HG03571 (cell line): ENCODE data around the gene LRRC4C.

Experiments
- ATAC-seq: cut with Tn5 transposase; IDR thresholded peaks from one replicate; pipeline ENCODE4 v1.9.1; 2021; ENCODE audit not compliant: unreplicated experiment

The LRRC4C gene

DNA sequence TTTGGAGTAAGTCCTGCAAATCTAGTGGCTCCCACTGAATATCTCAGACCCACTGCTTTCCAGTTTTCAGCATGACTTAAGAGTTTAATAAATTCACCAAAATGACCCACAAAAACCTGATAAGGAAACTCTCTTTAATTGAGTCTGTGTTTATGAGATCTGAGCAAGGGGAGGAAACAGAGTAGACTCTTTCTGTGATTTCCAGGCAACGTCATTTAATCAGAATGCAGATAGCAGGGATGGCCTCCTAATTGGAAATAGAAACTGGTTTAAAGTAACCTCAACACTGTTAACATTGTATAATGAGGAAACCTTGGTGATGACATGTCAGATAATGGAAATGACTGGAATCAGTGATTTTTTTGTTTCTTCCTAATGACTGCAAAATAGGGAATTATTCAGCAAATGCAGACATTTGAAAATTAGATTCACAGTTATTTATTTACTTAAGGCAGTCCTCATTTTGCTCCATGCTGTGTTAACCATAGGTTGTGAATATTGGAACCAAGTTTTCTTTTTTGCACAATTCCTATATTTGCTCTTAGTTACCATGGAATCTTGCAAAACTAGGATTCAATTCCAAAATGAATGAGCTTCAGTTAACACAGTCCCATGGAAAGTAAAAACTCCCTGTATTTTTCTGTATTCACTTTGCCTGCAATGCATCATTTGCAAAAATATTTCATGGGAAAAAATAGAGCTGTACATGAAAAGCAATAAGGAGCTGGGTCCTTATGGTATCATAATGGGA lies 1324.5 kb downstream of the LRRC4C start:
- ATAC-seq, result no peak

DNA sequence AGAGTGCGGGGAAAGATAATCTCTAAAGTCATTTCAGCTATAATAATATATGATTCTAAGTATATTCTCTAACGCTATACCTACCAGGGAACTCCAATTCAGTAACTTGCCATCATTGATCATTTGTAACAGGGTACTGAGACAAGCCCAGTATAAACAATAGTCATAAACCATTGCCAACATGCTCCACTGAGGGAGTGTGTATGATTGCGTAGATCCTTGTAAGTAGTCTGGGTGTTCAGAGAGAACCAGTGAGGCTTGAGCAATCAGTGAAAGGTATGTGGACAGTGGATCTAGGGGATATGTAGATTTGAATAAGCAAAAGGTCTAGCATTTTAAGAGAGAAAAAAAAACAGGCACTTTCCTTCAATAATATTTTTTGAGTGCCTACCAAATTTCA lies 1326.0 kb downstream of the LRRC4C start:
- no peak for ATAC-seq

DNA sequence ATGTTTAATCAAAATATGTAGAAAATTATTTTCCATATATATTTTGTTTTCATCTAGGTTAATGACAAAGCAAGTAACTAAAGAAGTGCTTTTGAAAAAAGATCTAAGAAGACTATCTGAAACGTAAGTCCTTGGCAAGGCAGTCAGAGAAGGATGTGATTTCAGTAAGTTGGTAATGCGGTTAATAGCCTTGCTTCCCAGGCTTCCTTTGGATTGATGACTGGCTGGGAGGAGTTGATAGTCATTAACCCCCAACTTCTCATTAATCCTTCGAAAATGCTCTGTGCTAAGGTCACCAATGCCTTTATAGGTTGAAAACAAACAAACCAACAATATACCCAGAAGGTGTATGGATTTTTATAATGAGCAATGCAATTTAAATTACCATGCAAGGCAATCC lies 1326.5 kb downstream of the LRRC4C start:
- no peak for ATAC-seq

- no peak for ATAC-seq
These were observed 1329.0 kb downstream of the LRRC4C start for GRCh38 chr11:40130427-40130826.

- ATAC-seq, result no peak
These were observed 1330.2 kb downstream of the LRRC4C start for GRCh38 chr11:40129266-40129665.

DNA sequence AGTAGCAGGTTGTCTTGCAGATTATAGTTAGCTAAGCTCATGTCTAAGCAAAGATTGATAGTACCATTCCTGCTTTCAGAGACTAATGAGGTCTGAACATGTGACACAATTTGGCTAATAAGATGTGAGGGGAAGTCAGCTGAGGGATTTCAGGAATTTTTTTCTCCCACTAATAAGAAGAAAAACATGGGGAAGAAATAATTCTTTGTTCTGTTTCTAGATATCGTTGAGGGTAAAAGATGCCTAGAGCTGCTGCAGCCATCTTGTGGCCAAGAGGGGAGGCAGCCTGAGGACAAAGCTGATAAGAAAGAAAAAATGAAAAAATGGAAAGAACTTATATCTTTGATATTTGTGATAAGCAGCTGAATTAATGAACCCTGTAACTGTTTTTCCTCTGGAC lies 1334.4 kb downstream of the LRRC4C start:
- ATAC-seq, result no peak

DNA sequence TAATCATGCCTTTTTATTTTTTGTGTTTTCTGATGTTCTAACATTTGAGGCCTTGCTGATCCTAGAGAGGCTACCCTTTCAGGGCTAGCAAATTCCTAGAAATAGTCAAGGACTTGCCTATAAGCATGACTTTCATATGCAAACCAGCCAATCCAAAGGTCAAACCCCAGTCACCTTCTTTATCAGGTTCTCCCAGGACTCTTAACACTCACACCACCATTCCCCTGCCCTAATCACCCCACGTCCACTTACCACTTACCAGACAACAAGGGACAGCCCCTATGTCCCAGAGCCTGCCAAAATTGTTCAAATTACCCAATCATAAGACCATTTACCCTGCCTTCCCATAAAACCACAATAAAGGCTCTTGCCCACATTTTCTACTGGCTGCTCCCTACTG lies 1339.8 kb downstream of the LRRC4C start:
- no peak for ATAC-seq

GRCh38 chr11:40118780-40119179 lies 1340.7 kb downstream of the LRRC4C start:
- no peak for ATAC-seq

DNA sequence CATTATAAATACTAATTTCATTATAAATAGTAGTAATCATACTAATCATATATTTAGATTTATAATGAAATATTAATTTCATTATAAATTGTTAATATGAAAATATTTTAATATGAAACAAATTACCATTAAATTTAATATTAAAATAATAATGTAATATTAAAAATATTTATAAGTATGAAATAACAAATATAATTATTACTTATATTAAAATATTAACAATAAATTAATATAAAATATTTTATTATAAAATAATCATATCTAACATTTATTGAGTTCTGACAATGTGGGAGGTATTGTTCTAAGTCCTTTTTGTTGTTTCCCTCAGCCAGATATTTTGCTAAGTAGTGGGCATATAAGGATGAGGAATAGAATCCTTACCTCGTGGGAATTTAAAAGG lies 1341.4 kb downstream of the LRRC4C start:
- ATAC-seq, result no peak

GRCh38 chr11:40104941-40105550 lies 1354.4 kb downstream of the LRRC4C start:
- ATAC-seq, result no peak

DNA sequence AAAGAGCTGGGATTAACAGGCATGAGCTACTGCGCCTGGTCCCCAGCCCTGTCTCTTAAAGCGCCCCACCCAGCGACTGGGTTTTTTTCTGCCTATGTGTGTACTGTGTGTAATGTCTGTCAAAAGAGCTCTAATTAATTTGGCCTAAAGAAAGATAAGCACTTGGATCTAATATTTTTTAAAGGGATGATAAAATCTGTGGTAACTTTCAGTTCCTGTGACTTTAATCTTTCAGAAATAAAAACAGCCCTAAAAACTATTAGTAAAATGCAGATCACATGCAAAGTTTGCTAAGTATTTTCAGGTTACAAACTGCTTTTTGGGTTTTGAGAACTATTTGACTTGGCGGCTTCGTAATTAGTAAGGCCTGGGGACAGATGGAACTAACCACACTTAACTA lies 1358.7 kb downstream of the LRRC4C start:
- no peak for ATAC-seq

- no peak for ATAC-seq
These were observed 1359.3 kb downstream of the LRRC4C start for GRCh38 chr11:40100162-40100553.

DNA sequence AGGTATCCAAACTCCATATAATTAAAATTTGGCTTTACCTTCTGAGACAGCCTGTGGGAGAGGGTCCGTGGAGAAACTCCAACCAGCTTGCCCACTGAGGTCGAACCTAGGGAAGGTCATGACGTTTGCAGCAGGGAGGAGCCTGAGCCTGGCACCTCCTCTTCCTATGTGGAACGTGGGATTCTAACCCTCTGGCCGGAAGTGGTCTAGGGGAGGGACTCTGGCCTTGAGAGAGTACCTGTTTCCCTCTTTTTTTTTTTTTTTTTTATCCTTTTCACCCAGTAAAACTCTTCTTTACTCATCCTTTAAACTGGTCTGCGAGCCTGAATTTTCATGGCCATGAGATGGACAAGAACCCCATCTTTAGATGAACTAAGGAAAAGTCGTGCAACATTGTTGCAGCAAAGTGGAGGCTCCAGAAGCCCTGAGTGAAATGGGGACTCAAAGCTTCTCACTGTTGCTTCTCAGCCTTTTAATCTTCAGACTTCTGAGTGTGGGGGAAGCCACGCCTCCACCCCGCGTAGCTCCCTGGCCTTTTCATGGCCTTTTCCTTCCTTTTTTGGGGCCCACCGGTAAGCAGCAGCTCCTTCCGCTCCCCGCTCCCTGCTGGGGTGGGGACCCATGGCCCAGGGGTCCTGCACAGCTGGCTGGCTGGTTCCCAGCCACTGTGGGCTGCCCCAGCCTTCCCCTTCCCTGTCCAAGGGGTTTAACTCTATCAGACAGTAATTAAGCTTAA lies 1359.9 kb downstream of the LRRC4C start:
- ATAC-seq, result no peak

GRCh38 chr11:40095446-40095845 lies 1364.0 kb downstream of the LRRC4C start:
- no peak for ATAC-seq

- no peak for ATAC-seq
These were observed 1364.5 kb downstream of the LRRC4C start for GRCh38 chr11:40094954-40095353.

DNA sequence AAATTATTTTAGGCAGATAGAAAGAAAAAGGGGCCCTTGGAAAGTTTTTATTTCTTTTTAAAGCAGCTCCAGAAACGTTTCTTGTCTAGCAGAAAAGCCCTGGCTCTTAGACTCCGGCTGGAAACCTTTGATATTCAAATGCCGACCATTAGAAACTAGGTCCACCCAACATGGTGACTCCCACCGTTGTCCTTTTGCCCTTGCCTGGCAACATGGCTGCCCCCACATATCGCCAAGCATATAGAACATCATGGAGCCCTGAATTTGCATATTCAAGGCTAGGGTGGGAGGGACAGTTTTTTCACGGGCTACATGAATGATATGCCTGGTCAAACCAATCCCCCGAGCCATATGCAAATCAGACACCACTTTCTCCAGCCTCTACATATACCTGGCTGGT lies 1379.0 kb downstream of the LRRC4C start:
- ATAC-seq, result no peak
